Type B pancreatic cell (in vitro differentiated cells): Measurements from ENCODE around the gene TMED4. TPM values are rescaled to one million over a fixed set of nuclear protein-coding genes. Genes with fewer than 3 reads are reported as not detected.
"Not testable (repeated sequence)": the region's sequence is repeated elsewhere in the genome, so short reads cannot be mapped to it uniquely, and the experiment has no call there.

Experiments
- DNase-seq: peaks from one replicate; pipeline ENCODE4 v3.0.0; 2021; ENCODE audit warnings: mixed read lengths; ENCODE audit not compliant: unreplicated experiment; ENCODE audit errors: extremely low spot score
- H3K27ac Mint-ChIP-seq: 2 replicates; pipeline ENCODE4 v1.8.0; 2021; ENCODE audit warnings: mild to moderate bottlenecking, mixed read lengths
- H3K27me3 Mint-ChIP-seq: 2 replicates; pipeline ENCODE4 v1.8.0; 2021; ENCODE audit warnings: mixed read lengths
- H3K36me3 Mint-ChIP-seq: 2 replicates; pipeline ENCODE4 v1.8.0; 2021; ENCODE audit warnings: mixed read lengths
- H3K4me1 Mint-ChIP-seq: one replicate; pipeline ENCODE4 v1.8.0; 2021; ENCODE audit warnings: mixed read lengths; ENCODE audit not compliant: unreplicated experiment
- H3K4me3 Mint-ChIP-seq: 2 replicates; pipeline ENCODE4 v1.8.0; 2021; ENCODE audit warnings: mild to moderate bottlenecking, mixed read lengths
- H3K9me3 Mint-ChIP-seq: 2 replicates; pipeline ENCODE4 v1.8.0; 2021; ENCODE audit warnings: mixed read lengths
- CTCF ChIP-seq: fragments of 200-600 bp; sonication (generic); conservative IDR thresholded peaks from 2 replicates; pipeline ENCODE4 v1.5.0; 2021; ENCODE audit warnings: antibody characterized with exemption, mild to moderate bottlenecking
- total RNA-seq: library from RNA; stranded (reverse); gene quantifications from 2 replicates; pipeline ENCODE4 v1.2.1, GENCODE V29; 2021; ENCODE audit warnings: low replicate concordance

The TMED4 gene
- total RNA-seq, 1 donor from 2014 or later: 92.8 TPM

- Mint-ChIP-seq H3K27ac (no peak overlapping the region), H3K9me3 (no peaks in the 10 kb centered on the region), H3K4me3 (no peak overlapping the region), H3K4me1 (no peaks in the 10 kb centered on the region), H3K36me3 (no peaks in the 10 kb centered on the region), H3K27me3 (peaks cover 3% of the 10 kb centered on the region)
- DNase-seq: no peak
- no peak for TF ChIP-seq CTCF
Measured at GRCh38 chr7:44557485-44557884, 24.5 kb downstream of the TMED4 start.

- H3K4me1 Mint-ChIP-seq: no peaks in the 10 kb centered on the region
- peaks cover 3% of the 10 kb centered on the region for H3K27me3 Mint-ChIP-seq
- no peaks in the 10 kb centered on the region for H3K36me3 Mint-ChIP-seq
- no peak overlapping the region for H3K27ac Mint-ChIP-seq
- DNase-seq: no peak
- TF ChIP-seq CTCF: no peak
- no peaks in the 10 kb centered on the region for H3K9me3 Mint-ChIP-seq
- no peak overlapping the region for H3K4me3 Mint-ChIP-seq
Measured at GRCh38 chr7:44555350-44555749, 26.7 kb downstream of the TMED4 start.

GRCh38 chr7:44552473-44553005 is 29.5 kb downstream of the TMED4 start:
- not testable (repeated sequence) for H3K4me1 Mint-ChIP-seq
- peaks cover 17% of the 10 kb centered on the region for H3K27me3 Mint-ChIP-seq

GRCh38 chr7:44549457-44549856 is 32.6 kb downstream of the TMED4 start:
- no peak for TF ChIP-seq CTCF
- no peak overlapping the region for H3K27ac Mint-ChIP-seq
- no peak overlapping the region for H3K4me3 Mint-ChIP-seq
- H3K9me3 Mint-ChIP-seq: no peaks in the 10 kb centered on the region
- peaks cover 19% of the 10 kb centered on the region for H3K27me3 Mint-ChIP-seq
- H3K4me1 Mint-ChIP-seq: no peaks in the 10 kb centered on the region
- DNase-seq: no peak
- H3K36me3 Mint-ChIP-seq: no peaks in the 10 kb centered on the region

More at GRCh38 chr7:44552473-44553005, 29.5 kb downstream of the TMED4 start:
- H3K4me3 Mint-ChIP-seq, H3K27ac Mint-ChIP-seq, DNase-seq, H3K36me3 Mint-ChIP-seq, H3K9me3 Mint-ChIP-seq: not testable (repeated sequence)

- H3K4me1 Mint-ChIP-seq: peaks cover 4% of the 10 kb centered on the region
- H3K4me3 Mint-ChIP-seq: no peak overlapping the region
- H3K27me3 Mint-ChIP-seq: peaks cover 19% of the 10 kb centered on the region
- H3K27ac Mint-ChIP-seq: no peak overlapping the region
- peaks cover 3% of the 10 kb centered on the region for H3K9me3 Mint-ChIP-seq
- H3K36me3 Mint-ChIP-seq: no peaks in the 10 kb centered on the region
- no peak for DNase-seq
- TF ChIP-seq CTCF: no peak
Measured at GRCh38 chr7:44548893-44549292, 33.1 kb downstream of the TMED4 start.

GRCh38 chr7:44547536-44548231 is 34.3 kb downstream of the TMED4 start:
- DNase-seq: no peak
- H3K4me1 Mint-ChIP-seq: peaks cover 8% of the 10 kb centered on the region
- H3K27ac Mint-ChIP-seq: no peak overlapping the region
- H3K27me3 Mint-ChIP-seq: peaks cover 19% of the 10 kb centered on the region
- H3K36me3 Mint-ChIP-seq: no peaks in the 10 kb centered on the region
- H3K9me3 Mint-ChIP-seq: peaks cover 4% of the 10 kb centered on the region
- no peak overlapping the region for H3K4me3 Mint-ChIP-seq
- TF ChIP-seq CTCF: no peak
